ENCODE data around the gene CCDC24. TPM values are rescaled to one million over a fixed set of nuclear protein-coding genes. Genes with fewer than 3 reads are reported as not detected.

CCDC24 gene
- total RNA-seq, 2 donors from 2014 or later = 4.5 to 24.0 TPM

DNA sequence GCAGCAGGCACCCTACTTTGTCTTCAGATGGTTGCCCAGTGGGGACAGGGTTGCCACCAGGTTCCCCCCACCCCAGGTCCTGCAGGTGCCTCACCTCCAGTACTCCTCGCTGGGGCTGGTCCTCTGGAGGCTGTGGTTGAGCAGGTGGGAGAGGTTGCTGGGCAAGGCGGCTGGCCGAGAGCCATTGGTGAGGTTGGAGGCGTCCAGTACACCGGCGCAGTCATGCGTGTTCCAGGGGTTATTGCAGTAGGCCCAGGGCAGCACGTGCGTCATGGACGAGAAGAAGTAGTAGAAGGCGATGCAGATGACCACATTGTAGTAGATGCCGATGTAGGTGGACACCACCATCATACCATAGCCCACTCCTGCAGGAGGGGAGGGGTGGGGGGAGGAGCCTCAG is 16.9 kb downstream of the CCDC24 start:
- no peaks in the 10 kb centered on the region for H3K27me3 ChIP-seq (replicated peaks; ENCODE audit: insufficient read depth)
- ATAC-seq (ENCODE audit: insufficient number of reproducible peaks, low FRiP score, low read depth) = no peak

DNA sequence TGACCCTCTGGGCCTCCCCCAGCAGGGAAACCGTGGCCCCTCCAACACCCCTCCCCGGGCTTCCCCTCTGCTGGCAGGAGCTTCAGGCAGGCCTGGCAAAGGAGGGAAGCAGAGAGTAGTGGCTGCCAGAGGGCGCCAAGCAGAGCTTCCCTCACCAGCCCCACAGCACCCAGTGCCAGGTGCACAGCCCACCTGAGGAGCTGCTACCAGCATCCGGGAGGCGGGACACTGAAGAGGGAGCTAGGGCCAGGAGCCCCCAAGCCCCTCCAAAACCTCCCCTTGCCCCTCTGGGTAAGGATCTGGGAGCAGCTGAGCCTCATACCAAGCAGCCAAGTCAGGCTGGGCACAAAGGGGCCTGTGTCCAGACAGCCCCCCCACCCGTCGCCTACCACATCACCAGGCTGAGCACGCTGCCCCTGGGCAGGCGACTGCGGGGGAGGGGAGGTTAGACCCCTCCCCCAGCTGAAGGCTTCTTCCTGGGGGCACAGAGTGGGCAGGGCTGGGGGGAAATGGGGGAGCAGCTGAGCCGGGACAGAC is 19.6 kb downstream of the CCDC24 start:
- Histone ChIP-seq H3K27ac (no peak overlapping the region), H3K4me1 (ENCODE audit: control insufficient read depth in 1 of 2, low read depth in 2 of 2) (peaks cover 24 to 46% of the 10 kb centered on the region in 2 donors), H3K4me3 (no peak overlapping the region), H3K9me3 (no peaks in the 10 kb centered on the region), H3K36me3 (no peaks in the 10 kb centered on the region), H3K27me3 (replicated peaks; ENCODE audit: insufficient read depth) (no peaks in the 10 kb centered on the region)
- no peak for TF ChIP-seq CTCF (IDR thresholded peaks at IDR 0.05)
- no peak for ATAC-seq (ENCODE audit: insufficient number of reproducible peaks, low FRiP score, low read depth)
- DNase-seq (ENCODE audit: low spot score) = no peak

More for the DNA sequence above, 16.9 kb downstream of the CCDC24 start:
- DNase-seq (ENCODE audit: low spot score) = no peak
- Histone ChIP-seq H3K27ac (no peak overlapping the region), H3K4me1 (ENCODE audit: control insufficient read depth in 1 of 2, low read depth in 2 of 2) (peaks cover 0 to 21% of the 10 kb centered on the region in 2 donors), H3K36me3 (no peaks in the 10 kb centered on the region), H3K9me3 (no peaks in the 10 kb centered on the region), H3K4me3 (no peak overlapping the region)
- no peak for TF ChIP-seq CTCF (IDR thresholded peaks at IDR 0.05)

DNA sequence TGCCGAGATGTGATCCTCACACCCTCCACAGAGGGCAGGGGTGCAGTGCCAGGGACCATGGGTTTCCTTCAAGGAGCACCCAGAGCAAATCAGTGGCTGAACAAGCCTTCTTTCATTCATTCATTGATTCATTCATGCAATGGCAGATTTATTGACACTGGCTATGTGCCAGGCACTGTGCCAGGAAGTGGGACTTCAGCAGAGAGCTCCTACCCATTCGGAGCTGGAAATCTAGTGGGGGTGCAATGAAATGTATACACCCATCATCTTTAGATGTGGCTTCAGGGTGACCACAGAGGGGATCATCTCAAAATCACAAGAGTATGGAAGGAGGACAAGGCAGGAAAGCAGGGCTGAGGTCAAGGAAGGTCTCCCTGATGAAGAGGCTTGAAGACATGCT is 21.0 kb downstream of the CCDC24 start:
- DNase-seq (ENCODE audit: low spot score) (no peak), ATAC-seq (ENCODE audit: insufficient number of reproducible peaks, low FRiP score, low read depth) (no peak)
- Histone ChIP-seq H3K27me3 (replicated peaks; ENCODE audit: insufficient read depth) (no peaks in the 10 kb centered on the region), H3K36me3 (no peaks in the 10 kb centered on the region), H3K4me3 (no peak overlapping the region), H3K9me3 (no peaks in the 10 kb centered on the region), H3K27ac (no peak overlapping the region), H3K4me1 (ENCODE audit: control insufficient read depth in 1 of 2, low read depth in 2 of 2) (peaks cover 24 to 54% of the 10 kb centered on the region in 2 donors)
- TF ChIP-seq CTCF (IDR thresholded peaks at IDR 0.05) = no peak

DNA sequence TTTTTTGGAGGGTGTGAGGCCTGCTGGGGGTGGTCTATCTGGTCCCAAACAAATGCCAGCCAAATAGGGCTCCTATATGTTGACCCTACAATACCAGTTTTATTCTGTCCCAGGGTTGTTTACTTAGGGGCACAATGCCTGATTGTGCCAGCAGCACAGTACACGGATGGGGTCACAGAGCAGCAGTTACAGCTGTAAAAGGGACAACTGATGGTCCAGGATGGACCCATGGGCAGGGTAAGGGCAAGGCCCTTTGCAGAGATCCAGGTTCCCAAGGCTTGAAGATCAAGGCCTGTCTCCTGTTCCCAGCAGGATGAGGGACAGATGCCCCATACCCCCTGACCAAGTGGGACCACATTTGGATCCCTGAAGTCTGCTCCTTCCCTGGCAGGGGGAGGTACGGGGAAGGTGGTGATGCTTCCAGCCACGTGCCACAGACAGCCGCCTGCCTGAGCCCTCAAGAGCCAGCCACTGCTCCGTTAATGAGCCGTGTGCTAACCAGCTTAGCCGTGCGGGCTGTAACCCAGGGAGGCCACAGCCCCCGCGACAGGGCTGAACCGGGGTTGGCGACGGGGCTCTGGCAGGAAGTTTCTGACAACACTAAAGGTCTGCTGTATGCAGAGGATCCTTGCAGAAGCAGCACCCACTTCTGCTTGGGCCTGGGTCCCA is 21.7 kb downstream of the CCDC24 start:
- Histone ChIP-seq H3K27ac (no peak overlapping the region), H3K4me3 (no peak overlapping the region), H3K36me3 (no peaks in the 10 kb centered on the region), H3K9me3 (no peaks in the 10 kb centered on the region), H3K4me1 (ENCODE audit: control insufficient read depth in 1 of 2, low read depth in 2 of 2) (peaks cover 24 to 54% of the 10 kb centered on the region in 2 donors), H3K27me3 (replicated peaks; ENCODE audit: insufficient read depth) (no peaks in the 10 kb centered on the region)
- TF ChIP-seq CTCF (IDR thresholded peaks at IDR 0.05) = no peak
- DNase-seq (ENCODE audit: low spot score) (no peak), ATAC-seq (ENCODE audit: insufficient number of reproducible peaks, low FRiP score, low read depth) (no peak)

DNA sequence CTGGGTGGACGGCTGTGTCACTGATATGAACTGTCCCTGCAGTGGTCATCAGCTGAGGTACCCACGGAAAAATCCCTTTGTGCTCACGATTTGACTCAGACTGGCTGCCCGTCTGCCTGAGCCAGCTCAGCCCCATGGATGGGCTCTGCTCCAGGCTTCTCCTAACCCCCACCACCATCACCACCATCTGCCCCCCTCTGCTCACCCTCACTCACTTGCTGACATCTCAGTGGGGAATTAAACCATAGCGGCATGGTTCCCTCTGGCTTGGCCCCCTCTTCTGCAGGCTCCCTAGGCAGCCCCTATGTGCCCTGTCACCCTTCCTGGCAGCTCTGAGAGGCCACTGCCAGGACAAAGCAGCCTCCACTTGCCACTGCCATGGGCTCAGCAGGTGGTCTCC is 22.6 kb downstream of the CCDC24 start:
- H3K36me3 ChIP-seq = no peaks in the 10 kb centered on the region
- no peaks in the 10 kb centered on the region for H3K27me3 ChIP-seq (replicated peaks; ENCODE audit: insufficient read depth)
- no peak overlapping the region for H3K4me3 ChIP-seq
- no peak for ATAC-seq (ENCODE audit: insufficient number of reproducible peaks, low FRiP score, low read depth)
- H3K27ac ChIP-seq = peak overlapping the region in 1 of 2 donors; percentile 36
- H3K9me3 ChIP-seq = no peaks in the 10 kb centered on the region
- TF ChIP-seq CTCF (IDR thresholded peaks at IDR 0.05) = no peak
- DNase-seq (ENCODE audit: low spot score) = no peak
- peaks cover 24 to 54% of the 10 kb centered on the region in 2 donors for H3K4me1 ChIP-seq (ENCODE audit: control insufficient read depth in 1 of 2, low read depth in 2 of 2)

Measured in thoracic aorta (tissue), 2 donors.